Eye (tissue), 1 donor: Measurements from ENCODE around the gene UQCRQ.

Source experiments
- DNase-seq: peaks from one replicate; pipeline ENCODE4 v3.0.0-alpha.2; 2015

UQCRQ gene

GRCh38 chr5:132916086-132916485 lies 49.6 kb downstream of the UQCRQ start:
- DNase-seq = no peak
